22Rv1 (cell line): Measurements from ENCODE around the gene ST8SIA6.

Experiments
- H3K27ac ChIP-seq: fragments of 450-650 bp; 2 replicates; pipeline ENCODE4 v1.5.1; 2017
- ZFX ChIP-seq: fragments of 450-650 bp; IDR thresholded peaks from 2 replicates; pipeline ENCODE4 v1.6.1; 2017; ENCODE audit warnings: antibody characterized with exemption, borderline replicate concordance
- TF ChIP-seq, protein P1 (sequence below): fragments of 450-650 bp; IDR thresholded peaks from 2 replicates; pipeline ENCODE4 v1.5.1; 2017; ENCODE audit warnings: mild to moderate bottlenecking

The ST8SIA6 gene

DNA sequence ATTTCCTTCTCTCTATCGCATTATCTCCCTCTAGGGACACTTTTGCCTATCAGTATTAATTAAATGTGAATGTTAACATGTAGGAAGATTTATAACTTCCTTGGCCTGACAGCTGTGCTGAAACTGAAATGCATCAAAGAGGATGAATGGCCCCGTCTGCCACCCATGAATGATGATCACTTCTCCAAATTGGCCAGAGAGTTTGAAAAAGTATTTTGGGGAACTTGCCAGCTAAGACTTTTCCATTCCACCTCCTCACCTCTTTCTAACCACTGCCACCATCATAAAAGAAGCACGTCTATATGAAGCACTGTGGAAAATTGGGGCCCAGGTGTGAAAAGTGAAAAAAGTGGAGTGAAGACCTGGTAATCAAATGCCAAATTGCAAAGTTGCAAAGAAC is 25.4 kb upstream of the ST8SIA6 start:
- no peak overlapping the region for H3K27ac ChIP-seq
- no peak for TF ChIP-seq ZFX
- TF ChIP-seq, protein P1, sequence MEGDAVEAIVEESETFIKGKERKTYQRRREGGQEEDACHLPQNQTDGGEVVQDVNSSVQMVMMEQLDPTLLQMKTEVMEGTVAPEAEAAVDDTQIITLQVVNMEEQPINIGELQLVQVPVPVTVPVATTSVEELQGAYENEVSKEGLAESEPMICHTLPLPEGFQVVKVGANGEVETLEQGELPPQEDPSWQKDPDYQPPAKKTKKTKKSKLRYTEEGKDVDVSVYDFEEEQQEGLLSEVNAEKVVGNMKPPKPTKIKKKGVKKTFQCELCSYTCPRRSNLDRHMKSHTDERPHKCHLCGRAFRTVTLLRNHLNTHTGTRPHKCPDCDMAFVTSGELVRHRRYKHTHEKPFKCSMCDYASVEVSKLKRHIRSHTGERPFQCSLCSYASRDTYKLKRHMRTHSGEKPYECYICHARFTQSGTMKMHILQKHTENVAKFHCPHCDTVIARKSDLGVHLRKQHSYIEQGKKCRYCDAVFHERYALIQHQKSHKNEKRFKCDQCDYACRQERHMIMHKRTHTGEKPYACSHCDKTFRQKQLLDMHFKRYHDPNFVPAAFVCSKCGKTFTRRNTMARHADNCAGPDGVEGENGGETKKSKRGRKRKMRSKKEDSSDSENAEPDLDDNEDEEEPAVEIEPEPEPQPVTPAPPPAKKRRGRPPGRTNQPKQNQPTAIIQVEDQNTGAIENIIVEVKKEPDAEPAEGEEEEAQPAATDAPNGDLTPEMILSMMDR, result no peak

DNA sequence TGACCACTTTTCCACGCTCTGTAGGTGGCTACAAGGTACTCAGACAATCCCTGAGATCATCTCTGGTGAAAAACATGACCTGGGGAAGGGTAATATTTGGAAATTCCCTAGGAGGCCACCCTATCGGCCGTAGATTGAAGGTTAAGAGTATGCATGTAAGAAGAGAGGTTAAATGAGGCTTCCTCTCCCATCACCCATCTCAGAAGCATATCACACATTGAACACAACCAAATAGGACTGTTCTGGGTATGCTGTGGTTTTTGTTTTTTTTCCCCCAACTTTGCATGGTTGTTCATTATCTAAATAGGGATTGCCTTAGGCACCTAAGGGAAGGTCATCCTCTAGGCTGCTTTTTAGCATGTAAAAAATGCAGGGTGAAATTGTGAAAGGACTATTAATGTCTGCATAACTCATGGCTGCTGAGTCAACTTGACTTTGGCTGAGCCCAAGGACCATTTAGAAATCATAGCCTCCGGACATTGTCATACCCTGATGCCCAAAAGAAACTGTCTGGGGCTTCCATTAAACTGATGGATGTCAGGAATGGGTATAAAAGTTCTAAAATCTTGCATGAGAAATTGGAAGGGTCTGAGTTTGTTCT is 24.7 kb upstream of the ST8SIA6 start:
- TF ChIP-seq, protein P1, result no peak
- TF ChIP-seq ZFX, result no peak

DNA sequence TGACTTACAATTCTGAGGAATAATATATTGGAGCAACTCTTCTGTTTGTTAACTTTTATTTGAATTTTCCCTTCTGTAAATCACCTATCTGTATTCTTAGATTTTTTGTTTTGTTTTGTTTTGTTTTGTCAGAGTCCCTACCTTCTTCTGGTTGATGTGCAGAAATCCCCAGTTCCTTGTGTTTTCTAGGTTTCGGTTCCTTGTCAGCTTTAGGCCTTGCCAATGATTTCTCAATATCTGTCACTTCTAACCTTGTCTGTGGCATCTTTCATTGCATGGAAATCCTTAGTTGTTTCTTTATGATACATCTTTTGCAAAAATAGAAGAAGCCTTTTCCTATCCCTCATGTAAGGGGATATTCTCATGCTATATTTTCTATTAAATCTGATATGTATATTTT is 21.7 kb upstream of the ST8SIA6 start:
- TF ChIP-seq, protein P1, result no peak
- TF ChIP-seq ZFX, result no peak
- no peak overlapping the region for H3K27ac ChIP-seq

More for the DNA sequence above, 24.7 kb upstream of the ST8SIA6 start:
- H3K27ac ChIP-seq, result no peak overlapping the region

DNA sequence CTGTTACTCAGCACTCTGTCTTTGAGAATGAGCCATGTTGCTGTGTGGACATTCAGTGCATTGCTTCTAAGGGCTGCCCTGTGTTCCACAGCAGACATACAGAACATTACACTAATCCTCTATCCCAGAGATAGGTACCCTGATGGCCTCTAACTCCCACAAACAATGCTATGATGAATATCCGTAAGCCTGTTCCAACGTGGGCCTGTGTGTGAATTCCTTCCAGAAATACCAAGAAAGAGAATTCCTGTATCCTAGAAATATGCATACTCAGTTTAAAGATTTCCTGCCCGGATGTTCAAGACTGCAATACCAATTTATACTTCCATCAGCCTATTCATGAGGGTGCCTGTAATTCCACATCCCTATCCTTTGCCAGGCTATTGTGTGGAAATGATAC is 21.3 kb upstream of the ST8SIA6 start:
- no peak for TF ChIP-seq ZFX
- TF ChIP-seq, protein P1, result no peak
- H3K27ac ChIP-seq, result no peak overlapping the region

DNA sequence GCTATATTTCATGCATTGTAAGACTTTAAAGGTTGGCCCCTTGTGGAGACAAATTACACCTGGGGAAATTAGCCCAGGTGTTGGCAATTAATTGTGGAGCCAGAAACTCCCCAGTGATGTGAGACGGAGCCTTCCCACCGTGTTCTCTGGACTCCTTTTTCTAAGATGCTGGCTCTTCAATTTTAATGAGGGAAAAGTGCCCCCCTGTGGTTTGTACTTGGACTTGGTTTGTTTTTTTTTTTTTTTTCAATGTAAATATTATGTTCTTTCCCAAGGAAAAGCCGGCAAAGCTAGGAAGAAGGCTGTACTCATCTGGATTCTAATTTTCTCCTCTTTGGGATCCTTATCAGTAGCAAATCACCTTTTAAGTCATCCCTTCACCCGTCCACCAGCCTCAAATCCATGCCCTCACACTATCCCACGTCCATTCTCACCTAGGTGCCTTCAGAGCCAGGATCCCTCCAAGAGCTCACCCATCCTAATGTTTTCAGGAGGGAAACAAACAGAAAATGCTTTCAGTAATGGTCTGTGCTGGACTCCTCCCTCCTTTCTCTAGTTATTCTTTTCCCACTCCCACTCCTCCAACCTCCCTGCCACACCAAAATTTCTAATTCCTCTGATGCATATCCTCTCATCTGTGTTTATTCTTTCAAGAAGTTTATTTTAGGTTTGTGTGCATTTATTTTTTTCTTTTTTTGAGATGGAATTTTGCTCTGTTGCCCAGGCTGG is 20.4 kb upstream of the ST8SIA6 start:
- TF ChIP-seq ZFX, result no peak
- TF ChIP-seq, protein P1, result peak; percentile 52
- no peak overlapping the region for H3K27ac ChIP-seq

DNA sequence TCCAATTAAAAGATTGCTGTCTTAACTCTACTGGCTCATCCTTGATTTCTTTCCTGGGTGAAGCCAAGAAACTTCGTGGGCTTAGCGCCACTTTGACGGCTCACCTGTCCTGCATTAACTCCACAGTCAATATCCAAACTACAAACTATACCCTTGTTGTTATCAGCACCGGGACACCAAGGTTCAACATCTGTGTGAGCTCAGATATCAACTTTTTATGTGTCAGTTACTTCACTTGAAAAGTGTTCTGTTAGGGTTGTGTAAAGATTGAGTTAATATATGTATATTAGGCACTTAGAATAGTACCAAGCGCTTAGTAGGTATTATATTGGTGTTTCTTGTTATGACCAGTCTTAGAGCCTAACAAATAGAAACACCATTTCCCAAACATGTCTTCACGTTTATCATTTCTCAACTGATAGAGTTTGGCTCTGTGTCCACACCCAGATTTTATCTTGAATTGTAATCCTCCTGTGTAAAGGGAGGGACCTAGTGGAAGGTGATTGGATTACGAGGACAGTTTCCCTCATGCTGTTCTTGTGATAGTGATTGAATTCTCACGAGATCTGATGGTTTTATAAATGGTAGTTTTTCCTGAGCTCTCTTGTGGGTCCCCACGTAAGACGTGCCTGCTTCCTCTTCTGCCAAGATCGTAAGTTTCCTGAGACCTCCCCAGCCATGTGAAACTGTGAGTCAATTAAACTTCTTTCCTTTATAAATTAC is 19.0 kb upstream of the ST8SIA6 start:
- no peak overlapping the region for H3K27ac ChIP-seq
- TF ChIP-seq, protein P1, result no peak
- TF ChIP-seq ZFX, result no peak
